Activated CD4-positive, alpha-beta memory T cell treated with anti-CD3 and anti-CD28 coated beads for 36 hours (primary cell): ENCODE measurements around the gene RCAN3. TPM values are rescaled to one million over a fixed set of nuclear protein-coding genes. Genes with fewer than 3 reads are reported as not detected.
"Not testable (repeated sequence)": the region's sequence is repeated elsewhere in the genome, so short reads cannot be mapped to it uniquely, and the experiment has no call there.

Source experiments
- CTCF ChIA-PET: fragments of 350-600 bp; sonication (Branson Sonifier 250); formaldehyde crosslinking; loops from one replicate; lab custom pipeline; 2021; ENCODE audit warnings: antibody characterized with exemption, inconsistent platforms; lab: Charles Lee
- POLR2A ChIA-PET: fragments of 350-600 bp; sonication (Branson Sonifier 250); formaldehyde crosslinking; loops from one replicate; lab custom pipeline; 2021; ENCODE audit warnings: antibody characterized with exemption; lab: Charles Lee
- DNase-seq: peaks from one replicate; pipeline ENCODE4 v3.0.0-alpha.2; 2020
- H3K27ac Mint-ChIP-seq: one replicate; pipeline ENCODE4 v1.8.0; 2021; ENCODE audit warnings: mixed read lengths
- H3K27me3 Mint-ChIP-seq: one replicate; pipeline ENCODE4 v1.8.0; 2021; ENCODE audit warnings: mixed read lengths
- H3K36me3 Mint-ChIP-seq: one replicate; pipeline ENCODE4 v1.8.0; 2021; ENCODE audit warnings: mixed read lengths
- H3K4me1 Mint-ChIP-seq: one replicate; pipeline ENCODE4 v1.8.0; 2021; ENCODE audit warnings: low read depth, mixed read lengths
- H3K4me3 Mint-ChIP-seq: one replicate; pipeline ENCODE4 v1.8.0; 2021; ENCODE audit warnings: mild to moderate bottlenecking, mixed read lengths
- H3K9me3 Mint-ChIP-seq: one replicate; pipeline ENCODE4 v1.8.0; 2021; ENCODE audit warnings: mixed read lengths
- intact Hi-C: fragments of 100-400 bp; cut with micrococcal nuclease; formaldehyde crosslinking; loops from one replicate; pipeline ENCODE4 v1.15.1; 2023
- total RNA-seq, 2 experiments: library from RNA; stranded (reverse); gene quantifications; one replicate each; pipeline ENCODE4 v1.2.3, GENCODE V29; 2021

The RCAN3 gene
- total RNA-seq, 2 experiments from 2014 or later = 71.3 to 78.8 TPM

- Mint-ChIP-seq H3K4me1 (peaks cover 78% of the 10 kb centered on the region), H3K9me3 (peaks cover 5% of the 10 kb centered on the region), H3K27me3 (no peaks in the 10 kb centered on the region), H3K27ac (peak overlapping the region; percentile 95), H3K36me3 (peaks cover 6% of the 10 kb centered on the region), H3K4me3 (peak overlapping the region; percentile 72)
- intact Hi-C loops = loop anchor here (5.0 to 10.0 kb wide), 2 partner anchors 438 to 529 kb away; partner anchors contain the start of gene PNRC2
- ChIA-PET CTCF (interaction anchor here (0.6 to 2.5 kb wide), 14 partner anchors 10 to 527 kb away, joined by 3 to 15 read pairs (median 6); partner anchors contain the start of genes NIPAL3, PNRC2, RCAN3 and STPG1), POLR2A (interaction anchor here (1.1 to 4.0 kb wide), 4 partner anchors 16 to 71 kb away, joined by 3 to 42 read pairs (median 7); partner anchors contain the start of genes NIPAL3 and RCAN3)
- peak; percentile 47 for DNase-seq
These were observed 16.1 kb upstream of the RCAN3 start for GRCh38 chr1:24486331-24487065.

- H3K27me3 Mint-ChIP-seq = no peaks in the 10 kb centered on the region
- peaks cover 70% of the 10 kb centered on the region for H3K4me1 Mint-ChIP-seq
- H3K27ac Mint-ChIP-seq = peak overlapping the region; percentile 95
- peaks cover 6% of the 10 kb centered on the region for H3K36me3 Mint-ChIP-seq
- no peak for DNase-seq
- ChIA-PET CTCF (interaction anchor here (1.1 to 2.5 kb wide), 7 partner anchors 17 to 100 kb away, joined by 3 to 15 read pairs (median 6); partner anchors contain the start of gene NIPAL3), POLR2A (interaction anchor here (1.1 to 4.0 kb wide), 4 partner anchors 15 to 72 kb away, joined by 3 to 42 read pairs (median 6); partner anchors contain the start of genes NIPAL3 and RCAN3)
- H3K9me3 Mint-ChIP-seq = peaks cover 5% of the 10 kb centered on the region
- peak overlapping the region; percentile 72 for H3K4me3 Mint-ChIP-seq
- intact Hi-C loops = loop anchor here (5.0 to 10.0 kb wide), 2 partner anchors 437 to 530 kb away; partner anchors contain the start of gene PNRC2
These were observed 15.2 kb upstream of the RCAN3 start for GRCh38 chr1:24487455-24487854.

GRCh38 chr1:24488159-24488558, 14.5 kb upstream of the RCAN3 start:
- POLR2A ChIA-PET = interaction anchor here (0.7 to 4.0 kb wide), 5 partner anchors 15 to 298 kb away, joined by 3 to 42 read pairs (median 3); partner anchors contain the start of genes NIPAL3 and RCAN3
- H3K9me3 Mint-ChIP-seq, H3K36me3 Mint-ChIP-seq, H3K27me3 Mint-ChIP-seq: not testable (repeated sequence)
- Mint-ChIP-seq H3K4me3 (peak overlapping the region; percentile 36), H3K4me1 (peaks cover 64% of the 10 kb centered on the region), H3K27ac (peak overlapping the region; percentile 95)
- intact Hi-C loops = loop anchor here (1.0 to 10.0 kb wide), 5 partner anchors 14 to 531 kb away; partner anchors contain the start of genes PNRC2 and RCAN3
- peak; percentile 84 for DNase-seq
- CTCF ChIA-PET = interaction anchor here (0.7 to 1.7 kb wide), 4 partner anchors 8 to 71 kb away, joined by 3 to 9 read pairs (median 4); partner anchors contain the start of gene RCAN3

GRCh38 chr1:24489674-24490073, 13.0 kb upstream of the RCAN3 start:
- H3K4me3 Mint-ChIP-seq = no peak overlapping the region
- H3K9me3 Mint-ChIP-seq = peaks cover 5% of the 10 kb centered on the region
- no peaks in the 10 kb centered on the region for H3K27me3 Mint-ChIP-seq
- POLR2A ChIA-PET = interaction anchor here (1.3 to 4.0 kb wide), 2 partner anchors 13 kb away, joined by 3 to 42 read pairs; partner anchors contain the start of gene RCAN3
- intact Hi-C loops = loop anchor here (5.0 to 10.0 kb wide), 2 partner anchors 435 to 532 kb away; partner anchors contain the start of gene PNRC2
- H3K4me1 Mint-ChIP-seq = peaks cover 49% of the 10 kb centered on the region
- no peak overlapping the region for H3K27ac Mint-ChIP-seq
- CTCF ChIA-PET = no interaction called here
- peaks cover 3% of the 10 kb centered on the region for H3K36me3 Mint-ChIP-seq
- DNase-seq = no peak

GRCh38 chr1:24490101-24490781, 12.4 kb upstream of the RCAN3 start:
- Mint-ChIP-seq H3K9me3 (peaks cover 5% of the 10 kb centered on the region), H3K4me3 (no peak overlapping the region), H3K4me1 (peaks cover 44% of the 10 kb centered on the region), H3K27ac (no peak overlapping the region), H3K27me3 (no peaks in the 10 kb centered on the region), H3K36me3 (peaks cover 3% of the 10 kb centered on the region)
- ChIA-PET CTCF (interaction anchor here (0.8 to 1.4 kb wide), 3 partner anchors 9 to 98 kb away, joined by 3 to 4 read pairs (median 3); no protein-coding TSS in a partner anchor), POLR2A (interaction anchor here (0.7 to 1.3 kb wide), 2 partner anchors 12 to 746 kb away, joined by 3 read pairs; partner anchors contain the start of gene RCAN3)
- DNase-seq = peak; percentile 25
- intact Hi-C loops = no loop called here

- Mint-ChIP-seq H3K9me3 (peaks cover 5% of the 10 kb centered on the region), H3K27ac (no peak overlapping the region), H3K27me3 (no peaks in the 10 kb centered on the region), H3K4me3 (no peak overlapping the region), H3K4me1 (peaks cover 30% of the 10 kb centered on the region), H3K36me3 (peaks cover 3% of the 10 kb centered on the region)
- intact Hi-C loops = no loop called here
- no peak for DNase-seq
- ChIA-PET POLR2A (interaction anchor here (2.1 kb wide), 1 partner anchor 11 kb away, joined by 12 read pairs; the partner anchor contains the start of gene RCAN3), CTCF (interaction anchor here (1.3 to 1.6 kb wide), 4 partner anchors 11 to 100 kb away, joined by 3 to 6 read pairs (median 4); no protein-coding TSS in a partner anchor)
These were observed 10.9 kb upstream of the RCAN3 start for GRCh38 chr1:24491577-24492360.

- H3K36me3 Mint-ChIP-seq, H3K27ac Mint-ChIP-seq, H3K4me3 Mint-ChIP-seq, intact Hi-C loops, H3K9me3 Mint-ChIP-seq, DNase-seq, H3K27me3 Mint-ChIP-seq: not testable (repeated sequence)
- CTCF ChIA-PET = interaction anchor here (0.8 to 1.6 kb wide), 4 partner anchors 13 to 101 kb away, joined by 3 to 6 read pairs (median 4); no protein-coding TSS in a partner anchor
- POLR2A ChIA-PET = interaction anchor here (0.6 to 2.1 kb wide), 2 partner anchors 9 to 472 kb away, joined by 3 to 12 read pairs; partner anchors contain the start of gene RCAN3
- H3K4me1 Mint-ChIP-seq = peaks cover 21% of the 10 kb centered on the region
These were observed 9.7 kb upstream of the RCAN3 start for GRCh38 chr1:24492935-24493334.

GRCh38 chr1:24493785-24494184, 8.9 kb upstream of the RCAN3 start:
- Mint-ChIP-seq H3K27ac (no peak overlapping the region), H3K4me3 (no peak overlapping the region), H3K4me1 (peaks cover 18% of the 10 kb centered on the region), H3K9me3 (peaks cover 5% of the 10 kb centered on the region), H3K27me3 (no peaks in the 10 kb centered on the region), H3K36me3 (peaks cover 3% of the 10 kb centered on the region)
- no peak for DNase-seq
- CTCF ChIA-PET = no interaction called here
- POLR2A ChIA-PET = interaction anchor here (0.6 to 2.1 kb wide), 2 partner anchors 9 to 473 kb away, joined by 3 to 12 read pairs; partner anchors contain the start of gene RCAN3
- intact Hi-C loops = no loop called here

GRCh38 chr1:24498589-24498988, 4.0 kb upstream of the RCAN3 start:
- POLR2A ChIA-PET = no interaction called here
- Mint-ChIP-seq H3K9me3 (no peaks in the 10 kb centered on the region), H3K27me3 (no peaks in the 10 kb centered on the region), H3K27ac (no peak overlapping the region), H3K36me3 (peaks cover 4% of the 10 kb centered on the region), H3K4me3 (no peak overlapping the region), H3K4me1 (peaks cover 34% of the 10 kb centered on the region)
- CTCF ChIA-PET = no interaction called here
- no peak for DNase-seq
- intact Hi-C loops = no loop called here

- H3K4me1 Mint-ChIP-seq = peaks cover 42% of the 10 kb centered on the region
- H3K27ac Mint-ChIP-seq = peak overlapping the region; percentile 88
- no peaks in the 10 kb centered on the region for H3K27me3 Mint-ChIP-seq
- intact Hi-C loops = loop anchor here (1.0 to 10.0 kb wide), 2 partner anchors 84 to 85 kb away; partner anchors contain the start of gene NIPAL3
- no peak overlapping the region for H3K4me3 Mint-ChIP-seq
- no peak for DNase-seq
- peaks cover 14% of the 10 kb centered on the region for H3K36me3 Mint-ChIP-seq
- CTCF ChIA-PET = interaction anchor here (2.5 to 7.2 kb wide), 5 partner anchors 12 to 109 kb away, joined by 8 to 62 read pairs (median 15); partner anchors contain the start of gene NIPAL3
- POLR2A ChIA-PET = interaction anchor here (1.0 to 4.4 kb wide), 3 partner anchors 13 to 84 kb away, joined by 5 to 42 read pairs (median 36); partner anchors contain the start of gene NIPAL3
- H3K9me3 Mint-ChIP-seq = no peaks in the 10 kb centered on the region
These were observed 2.1 kb upstream of the RCAN3 start for GRCh38 chr1:24500448-24501048.
